BE2C (cell line): ENCODE data around the gene NAP1L4.

Experiments used
- DNase-seq: peaks from one replicate; pipeline ENCODE4 v3.0.0-alpha.2; 2020
- H3K27me3 ChIP-seq: fragments of 250-450 bp; sonication (Bioruptor Pico); 2 replicates; pipeline ENCODE4 v1.5.1; 2020; ENCODE audit warnings: mild to moderate bottlenecking
- H3K36me3 ChIP-seq: fragments of 250-450 bp; sonication (Bioruptor Pico); 2 replicates; pipeline ENCODE4 v1.5.1; 2020; ENCODE audit warnings: mild to moderate bottlenecking
- H3K4me1 ChIP-seq: fragments of 250-450 bp; sonication (Bioruptor Pico); 2 replicates; pipeline ENCODE4 v1.5.1; 2020
- H3K4me3 ChIP-seq: 2 replicates; pipeline ENCODE4 v1.5.1; 2011; ENCODE audit warnings: low read depth, low read length
- H3K9me3 ChIP-seq: fragments of 250-450 bp; sonication (Bioruptor Pico); 2 replicates; pipeline ENCODE4 v1.5.1; 2020
- CTCF ChIP-seq: IDR thresholded peaks from 2 replicates; pipeline ENCODE4 v1.5.1; 2012; ENCODE audit warnings: mild to moderate bottlenecking, low read depth, low read length

NAP1L4 gene

GRCh38 chr11:2901854-2902783, 90.0 kb downstream of the NAP1L4 start:
- H3K9me3 ChIP-seq = no peaks in the 10 kb centered on the region
- H3K27me3 ChIP-seq = no peaks in the 10 kb centered on the region
- peak overlapping the region; percentile 54 for H3K4me3 ChIP-seq
- H3K36me3 ChIP-seq = no peaks in the 10 kb centered on the region
- TF ChIP-seq CTCF = no peak
- H3K4me1 ChIP-seq = no peaks in the 10 kb centered on the region
- DNase-seq = peak; percentile 88

- no peaks in the 10 kb centered on the region for H3K27me3 ChIP-seq
- TF ChIP-seq CTCF = no peak
- no peak for DNase-seq
- no peaks in the 10 kb centered on the region for H3K9me3 ChIP-seq
- no peaks in the 10 kb centered on the region for H3K4me1 ChIP-seq
- H3K36me3 ChIP-seq = no peaks in the 10 kb centered on the region
- H3K4me3 ChIP-seq = peak overlapping the region; percentile 41; the same call in 1 of the 2 replicates
Observed at GRCh38 chr11:2901196-2901796, 90.8 kb downstream of the NAP1L4 start.

- no peak for TF ChIP-seq CTCF
- Histone ChIP-seq H3K36me3 (no peaks in the 10 kb centered on the region), H3K9me3 (no peaks in the 10 kb centered on the region), H3K4me1 (no peaks in the 10 kb centered on the region), H3K27me3 (no peaks in the 10 kb centered on the region), H3K4me3 (no peak overlapping the region)
- no peak for DNase-seq
Observed at GRCh38 chr11:2899080-2899783, 92.9 kb downstream of the NAP1L4 start.

- H3K36me3 ChIP-seq = no peaks in the 10 kb centered on the region
- DNase-seq = no peak
Observed at GRCh38 chr11:2898366-2899079, 93.6 kb downstream of the NAP1L4 start.

GRCh38 chr11:2897048-2897447, 95.1 kb downstream of the NAP1L4 start:
- no peak for DNase-seq
- no peak for TF ChIP-seq CTCF
- H3K9me3 ChIP-seq = no peaks in the 10 kb centered on the region
- H3K4me1 ChIP-seq = no peaks in the 10 kb centered on the region
- no peaks in the 10 kb centered on the region for H3K27me3 ChIP-seq
- H3K4me3 ChIP-seq = no peak overlapping the region
- H3K36me3 ChIP-seq = no peaks in the 10 kb centered on the region

More at GRCh38 chr11:2898366-2899079, 93.6 kb downstream of the NAP1L4 start:
- H3K4me3 ChIP-seq = no peak overlapping the region
- no peaks in the 10 kb centered on the region for H3K4me1 ChIP-seq
- TF ChIP-seq CTCF = no peak
- no peaks in the 10 kb centered on the region for H3K9me3 ChIP-seq
- no peaks in the 10 kb centered on the region for H3K27me3 ChIP-seq
